Mammary epithelial cell (primary cell): ENCODE results near the gene LRRD1.

Source experiments
- EZH2 ChIP-seq: IDR thresholded peaks from 2 replicates; pipeline ENCODE4 v1.6.1; 2012; ENCODE audit warnings: low read length, inconsistent platforms, borderline replicate concordance
- TF ChIP-seq, protein P1 (sequence below), 2 donors: IDR thresholded peaks in 1 of 2; conservative IDR thresholded peaks in 1 of 2; 2 replicates each; pipeline ENCODE4 v1.5.1; 2011 to 2012; ENCODE audit warnings: inconsistent platforms in 2 of 2, low read length in 2 of 2, mild to moderate bottlenecking in 2 of 2, control low read depth in 1 of 2, low read depth in 1 of 2; ENCODE audit not compliant: insufficient read depth in 1 of 2; ENCODE audit errors: extremely low read depth in 1 of 2

DNA sequence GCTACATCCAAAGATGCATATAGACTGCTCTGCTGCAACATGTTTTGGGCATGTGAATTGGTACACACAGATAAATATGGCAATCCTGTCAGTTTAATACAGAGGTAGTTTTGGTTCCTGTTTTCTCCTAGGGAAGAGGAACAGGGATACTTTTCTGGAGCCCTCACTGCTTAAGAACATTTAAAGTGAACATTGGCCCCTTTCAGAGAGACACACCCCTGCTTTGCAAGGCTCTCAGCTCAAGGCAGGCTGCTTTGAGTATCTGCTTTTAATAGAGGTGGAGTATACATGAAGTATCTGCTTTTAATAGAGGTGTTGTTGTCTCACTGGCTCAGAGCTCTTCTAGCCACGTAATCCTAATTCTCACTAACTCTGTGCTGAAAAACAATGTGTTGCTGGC lies 83.6 kb downstream of the LRRD1 start:
- TF ChIP-seq, protein P1, sequence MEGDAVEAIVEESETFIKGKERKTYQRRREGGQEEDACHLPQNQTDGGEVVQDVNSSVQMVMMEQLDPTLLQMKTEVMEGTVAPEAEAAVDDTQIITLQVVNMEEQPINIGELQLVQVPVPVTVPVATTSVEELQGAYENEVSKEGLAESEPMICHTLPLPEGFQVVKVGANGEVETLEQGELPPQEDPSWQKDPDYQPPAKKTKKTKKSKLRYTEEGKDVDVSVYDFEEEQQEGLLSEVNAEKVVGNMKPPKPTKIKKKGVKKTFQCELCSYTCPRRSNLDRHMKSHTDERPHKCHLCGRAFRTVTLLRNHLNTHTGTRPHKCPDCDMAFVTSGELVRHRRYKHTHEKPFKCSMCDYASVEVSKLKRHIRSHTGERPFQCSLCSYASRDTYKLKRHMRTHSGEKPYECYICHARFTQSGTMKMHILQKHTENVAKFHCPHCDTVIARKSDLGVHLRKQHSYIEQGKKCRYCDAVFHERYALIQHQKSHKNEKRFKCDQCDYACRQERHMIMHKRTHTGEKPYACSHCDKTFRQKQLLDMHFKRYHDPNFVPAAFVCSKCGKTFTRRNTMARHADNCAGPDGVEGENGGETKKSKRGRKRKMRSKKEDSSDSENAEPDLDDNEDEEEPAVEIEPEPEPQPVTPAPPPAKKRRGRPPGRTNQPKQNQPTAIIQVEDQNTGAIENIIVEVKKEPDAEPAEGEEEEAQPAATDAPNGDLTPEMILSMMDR (conservative IDR thresholded peaks at IDR 0.05 in 1 of 2, IDR thresholded peaks at IDR 0.05 in 1 of 2; ENCODE audit: extremely low read depth in 1 of 2, insufficient read depth in 1 of 2, low read depth in 1 of 2, low read length in 2 of 2), result no peak
- TF ChIP-seq EZH2, result no peak
